Omental fat pad (tissue), 4 donors: Measurements from ENCODE around the gene SP140. TPM values are rescaled to one million over a fixed set of nuclear protein-coding genes. Genes with fewer than 3 reads are reported as not detected.

Source experiments
- ATAC-seq: fragments of 150-250 bp; one replicate; pipeline ENCODE4 v1.9.1; 2016; ENCODE audit warnings: mild to moderate bottlenecking, moderate library complexity; ENCODE audit not compliant: low FRiP score
- DNase-seq: peaks from one replicate; pipeline ENCODE4 v3.0.0-alpha.2; 2019; ENCODE audit warnings: low spot score
- CTCF ChIP-seq, 3 donors: fragments of 450-650 bp; IDR thresholded peaks; one replicate each; pipeline ENCODE4 v1.5.1; 2016 to 2017; ENCODE audit warnings: antibody characterized with exemption in 3 of 3, mild to moderate bottlenecking in 3 of 3, moderate library complexity in 2 of 3
- total RNA-seq, 4 donors: library from RNA; depleted of rRNA; stranded (reverse); fragments of >200 nt; gene quantifications; one replicate each; pipeline ENCODE4 v1.1.0, GENCODE V29; 2016

The SP140 gene
- total RNA-seq, 4 donors from 2014 or later: 2.1 to 9.7 (median 5.4) TPM

DNA sequence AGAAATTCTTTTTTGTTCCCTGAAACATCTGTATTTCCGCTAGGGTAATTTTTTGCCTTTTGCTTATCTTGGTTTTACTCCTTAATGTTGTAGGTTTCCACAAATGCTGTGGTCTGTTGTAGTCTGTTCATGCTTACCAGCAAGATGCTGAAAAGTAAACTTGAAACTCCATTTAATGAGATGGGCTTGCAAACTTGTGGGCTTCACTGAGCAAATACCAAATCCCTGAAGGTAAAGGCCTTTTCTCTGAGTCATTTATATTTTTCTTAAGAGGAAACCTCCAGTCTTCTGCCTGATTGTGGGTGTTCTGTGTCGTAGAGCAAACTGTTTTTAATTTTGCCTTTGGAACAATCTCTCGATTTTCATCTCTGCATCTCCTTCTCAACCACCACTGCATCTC is 9.3 kb downstream of the SP140 start:
- ATAC-seq: no peak
- no peak for DNase-seq

GRCh38 chr2:230244211-230244610 is 18.7 kb downstream of the SP140 start:
- no peak for DNase-seq
- no peak for TF ChIP-seq CTCF (IDR thresholded peaks at IDR 0.05)
- no peak for ATAC-seq

More for the DNA sequence above, 9.3 kb downstream of the SP140 start:
- TF ChIP-seq CTCF (IDR thresholded peaks at IDR 0.05): no peak

DNA sequence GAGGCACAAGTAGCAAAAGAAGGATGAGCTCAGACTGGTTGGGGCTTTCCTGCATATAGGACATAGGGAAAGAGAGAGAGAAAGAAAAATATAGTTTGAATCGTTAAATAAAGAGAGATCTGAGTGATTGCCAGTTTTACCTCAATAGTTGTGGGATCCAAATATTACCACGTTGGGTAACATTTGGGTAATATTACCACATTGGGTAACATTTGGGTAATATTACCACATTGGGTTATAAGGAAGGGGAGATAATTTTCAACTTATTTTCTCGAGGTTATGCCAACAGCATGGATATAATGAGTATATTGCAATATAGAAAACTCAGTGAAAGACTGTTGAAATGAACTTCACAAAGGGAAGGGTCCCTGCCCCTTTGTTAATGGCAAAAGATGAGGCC is 20.7 kb downstream of the SP140 start:
- no peak for TF ChIP-seq CTCF (IDR thresholded peaks at IDR 0.05)
- ATAC-seq (no peak), DNase-seq (no peak)

GRCh38 chr2:230250231-230250630 is 24.7 kb downstream of the SP140 start:
- DNase-seq: no peak
- no peak for ATAC-seq
- TF ChIP-seq CTCF (IDR thresholded peaks at IDR 0.05): no peak

DNA sequence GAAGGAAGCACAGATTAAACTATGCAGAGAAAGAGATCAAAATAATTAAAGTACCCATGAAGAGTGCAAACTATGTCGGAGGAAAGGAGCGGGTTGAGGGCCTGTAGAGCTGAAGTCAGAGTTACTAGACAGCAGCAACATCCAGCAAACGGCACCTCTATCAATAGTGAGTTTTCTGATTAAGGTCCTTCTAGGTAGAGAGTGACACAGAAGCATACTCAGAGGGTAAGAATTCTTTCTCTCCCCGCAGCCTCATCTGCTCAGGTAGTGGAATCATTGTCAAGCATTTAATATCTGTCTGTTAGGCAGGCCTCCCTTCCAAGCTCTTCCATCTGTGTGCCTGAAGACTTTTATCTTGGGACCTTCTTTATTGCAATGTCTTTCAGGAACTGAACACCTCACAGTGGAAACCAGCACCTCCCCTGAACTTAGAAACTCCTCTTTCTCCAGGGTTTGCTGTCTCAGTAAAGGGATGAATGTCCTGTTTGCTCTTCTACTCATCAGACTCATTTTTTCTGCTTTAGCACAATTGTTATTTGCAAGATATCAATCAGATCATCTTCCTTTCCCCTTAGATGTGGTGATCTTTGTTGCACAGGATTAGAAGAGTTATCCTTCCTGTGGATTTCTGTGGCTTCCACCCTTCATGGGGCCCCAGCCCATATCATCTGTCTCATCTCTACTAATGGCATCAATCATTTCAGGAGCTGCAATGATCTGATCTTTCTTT is 28.8 kb downstream of the SP140 start:
- no peak for TF ChIP-seq CTCF (IDR thresholded peaks at IDR 0.05)
- DNase-seq (no peak), ATAC-seq (no peak)

- ATAC-seq (no peak), DNase-seq (no peak)
- TF ChIP-seq CTCF (IDR thresholded peaks at IDR 0.05): no peak
Observed at GRCh38 chr2:230256733-230257332, 31.3 kb downstream of the SP140 start.

DNA sequence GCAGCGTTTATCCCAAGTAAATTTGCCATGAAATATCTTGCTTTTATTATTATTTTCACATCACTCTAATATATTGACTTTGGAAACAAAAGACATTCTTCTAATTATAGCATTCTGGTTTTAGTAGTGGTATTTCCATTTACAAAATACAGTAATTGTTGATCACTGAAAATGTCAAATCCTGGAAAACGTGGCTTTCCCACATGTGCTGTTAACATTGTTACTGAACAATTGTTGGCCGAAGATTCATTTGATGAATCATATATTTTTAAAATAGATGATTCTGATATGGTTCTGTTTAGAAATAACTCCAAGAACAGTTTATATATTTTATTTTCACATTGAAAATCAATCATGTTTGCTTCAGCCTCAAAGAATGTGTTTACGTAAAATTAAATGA is 32.9 kb downstream of the SP140 start:
- no peak for TF ChIP-seq CTCF (IDR thresholded peaks at IDR 0.05)
- DNase-seq: no peak
- ATAC-seq: no peak
